ENCODE results near the gene ABCB8. TPM values are rescaled to one million over a fixed set of nuclear protein-coding genes. Genes with fewer than 3 reads are reported as not detected.

Gene ABCB8
- total and polyA plus RNA-seq, 9 of the 15 experiments (the other 6 are each of a cell fraction or from before 2014, with no cell fraction given), result 7.6 to 106 (median 36.3) TPM

GRCh38 chr7:151008511-151009323, 19.5 kb upstream of the ABCB8 start (continued):
- TF ChIP-seq HOXB6 (CRISPR knock-in tag; IDR thresholded peaks at IDR 0.05; ENCODE audit: borderline replicate concordance), result no peak
- peak; percentile 56; the same call in 1 of the 2 replicates for TF ChIP-seq SAFB (IDR thresholded peaks at IDR 0.05; ENCODE audit: borderline replicate concordance, low read depth, low read length)
- TF ChIP-seq ZNF318 (IDR thresholded peaks at IDR 0.05; ENCODE audit: borderline replicate concordance in 1 of 2, low read depth in 1 of 2), result peak in 1 of 2 experiments; percentile 72; a peak in 2 of 4 replicates
- no peak for TF ChIP-seq FOXK1 (CRISPR knock-in tag; IDR thresholded peaks at IDR 0.05; ENCODE audit: borderline replicate concordance)
- TF ChIP-seq SPI1 (IDR thresholded peaks at IDR 0.05; ENCODE audit: borderline replicate concordance, low read depth, low read length), result no peak
- TF ChIP-seq RUNX1 (IDR thresholded peaks at IDR 0.05; ENCODE audit: low read depth), result no peak; the same call in 1 of the 2 replicates
- TF ChIP-seq SAP30 (IDR thresholded peaks at IDR 0.05; ENCODE audit: borderline replicate concordance, insufficient read depth, low read depth, low read length, poor library complexity, severe bottlenecking), result peak; percentile 65
- TF ChIP-seq SRSF9 (IDR thresholded peaks at IDR 0.05; ENCODE audit: borderline replicate concordance, low read depth, low read length), result no peak
- peak; percentile 87 for TF ChIP-seq MYC (IDR thresholded peaks at IDR 0.05; ENCODE audit: low read depth, low read length)
- peak; percentile 90 for TF ChIP-seq MYC (CRISPR knock-in tag; IDR thresholded peaks at IDR 0.05; ENCODE audit: borderline replicate concordance, low read depth)
- no peak for TF ChIP-seq POLR2H (tag; IDR thresholded peaks at IDR 0.05; ENCODE audit: low read depth)
- TF ChIP-seq IRF2 (CRISPR knock-in tag; IDR thresholded peaks at IDR 0.05), result no peak
- TF ChIP-seq E2F6 (IDR thresholded peaks at IDR 0.05; ENCODE audit: borderline replicate concordance in 1 of 2, extremely low read depth in 1 of 2, insufficient read depth in 1 of 2, insufficient read length in 1 of 2, low read depth in 1 of 2, low read length in 1 of 2, poor library complexity in 1 of 2, severe bottlenecking in 1 of 2), result peak; percentile 25 to 80

Measured in K562 (cell line).